ENCODE data around the gene IQGAP3.

DNA sequence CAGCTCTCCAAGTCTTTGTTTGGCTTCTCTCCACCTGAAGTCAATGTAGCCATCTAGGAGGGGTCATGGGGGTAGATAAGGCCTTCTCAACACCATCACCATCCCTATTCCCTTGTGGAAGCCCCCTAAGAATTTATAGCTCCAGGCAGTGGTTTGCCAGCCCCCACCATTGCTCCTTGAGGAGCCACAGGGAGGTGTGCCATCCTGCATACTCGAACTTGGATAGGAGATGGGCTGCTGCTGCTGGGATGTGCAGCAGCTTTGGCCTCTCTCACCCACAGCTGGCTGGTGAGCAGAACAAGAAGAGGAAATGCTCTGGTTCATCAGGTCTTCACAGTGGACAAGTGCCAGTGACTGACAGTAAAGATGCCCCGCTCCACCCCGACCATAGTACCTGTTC lies 24.1 kb upstream of the IQGAP3 start:
- TF ChIP-seq, protein P1, sequence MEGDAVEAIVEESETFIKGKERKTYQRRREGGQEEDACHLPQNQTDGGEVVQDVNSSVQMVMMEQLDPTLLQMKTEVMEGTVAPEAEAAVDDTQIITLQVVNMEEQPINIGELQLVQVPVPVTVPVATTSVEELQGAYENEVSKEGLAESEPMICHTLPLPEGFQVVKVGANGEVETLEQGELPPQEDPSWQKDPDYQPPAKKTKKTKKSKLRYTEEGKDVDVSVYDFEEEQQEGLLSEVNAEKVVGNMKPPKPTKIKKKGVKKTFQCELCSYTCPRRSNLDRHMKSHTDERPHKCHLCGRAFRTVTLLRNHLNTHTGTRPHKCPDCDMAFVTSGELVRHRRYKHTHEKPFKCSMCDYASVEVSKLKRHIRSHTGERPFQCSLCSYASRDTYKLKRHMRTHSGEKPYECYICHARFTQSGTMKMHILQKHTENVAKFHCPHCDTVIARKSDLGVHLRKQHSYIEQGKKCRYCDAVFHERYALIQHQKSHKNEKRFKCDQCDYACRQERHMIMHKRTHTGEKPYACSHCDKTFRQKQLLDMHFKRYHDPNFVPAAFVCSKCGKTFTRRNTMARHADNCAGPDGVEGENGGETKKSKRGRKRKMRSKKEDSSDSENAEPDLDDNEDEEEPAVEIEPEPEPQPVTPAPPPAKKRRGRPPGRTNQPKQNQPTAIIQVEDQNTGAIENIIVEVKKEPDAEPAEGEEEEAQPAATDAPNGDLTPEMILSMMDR (IDR thresholded peaks at IDR 0.05), result no peak
- no peak for TF ChIP-seq POLR2A (IDR thresholded peaks at IDR 0.05)
